ENCODE data around the gene SPIN1.

SPIN1 gene

GRCh38 chr9:88508326-88508725, 120.1 kb downstream of the SPIN1 start:
- DNase-seq, result no peak
- TF ChIP-seq POLR2A (IDR thresholded peaks at IDR 0.05; ENCODE audit: low read length), result no peak
- no peak for TF ChIP-seq GATA1 (IDR thresholded peaks at IDR 0.05; ENCODE audit: low read depth, low read length)

- no peak for DNase-seq
- TF ChIP-seq POLR2A (IDR thresholded peaks at IDR 0.05; ENCODE audit: low read length), result no peak
- TF ChIP-seq GATA1 (IDR thresholded peaks at IDR 0.05; ENCODE audit: low read depth, low read length), result no peak
These were observed 123.7 kb downstream of the SPIN1 start for GRCh38 chr9:88511906-88512305.

- DNase-seq, result no peak
- TF ChIP-seq GATA1 (IDR thresholded peaks at IDR 0.05; ENCODE audit: low read depth, low read length) (no peak), POLR2A (IDR thresholded peaks at IDR 0.05; ENCODE audit: low read length) (no peak)
These were observed 126.0 kb downstream of the SPIN1 start for GRCh38 chr9:88514247-88514646.

GRCh38 chr9:88521308-88521707, 133.1 kb downstream of the SPIN1 start:
- TF ChIP-seq GATA1 (IDR thresholded peaks at IDR 0.05; ENCODE audit: low read depth, low read length), result no peak
- TF ChIP-seq POLR2A (IDR thresholded peaks at IDR 0.05; ENCODE audit: low read length), result no peak
- no peak for DNase-seq

GRCh38 chr9:88522360-88522759, 134.1 kb downstream of the SPIN1 start:
- TF ChIP-seq GATA1 (IDR thresholded peaks at IDR 0.05; ENCODE audit: low read depth, low read length) (no peak), POLR2A (IDR thresholded peaks at IDR 0.05; ENCODE audit: low read length) (no peak)
- DNase-seq, result no peak

GRCh38 chr9:88523056-88523455, 134.8 kb downstream of the SPIN1 start:
- TF ChIP-seq POLR2A (IDR thresholded peaks at IDR 0.05; ENCODE audit: low read length) (no peak), GATA1 (IDR thresholded peaks at IDR 0.05; ENCODE audit: low read depth, low read length) (no peak)
- no peak for DNase-seq

- TF ChIP-seq POLR2A (IDR thresholded peaks at IDR 0.05; ENCODE audit: low read length) (no peak), GATA1 (IDR thresholded peaks at IDR 0.05; ENCODE audit: low read depth, low read length) (no peak)
- no peak for DNase-seq
These were observed 136.7 kb downstream of the SPIN1 start for GRCh38 chr9:88524911-88525310.

GRCh38 chr9:88527618-88528017, 139.4 kb downstream of the SPIN1 start:
- DNase-seq, result no peak
- TF ChIP-seq GATA1 (IDR thresholded peaks at IDR 0.05; ENCODE audit: low read depth, low read length) (no peak), POLR2A (IDR thresholded peaks at IDR 0.05; ENCODE audit: low read length) (no peak)

Data from erythroblast (primary cell).